DMS153 treated with DMSO at 0.1 percent for 48 hours (cell line): ENCODE data around the gene ARFRP1.

Experiments
- DNase-seq: peaks from one replicate; lab custom pipeline; 2025; ENCODE audit not compliant: unreplicated experiment; lab: John Stamatoyannopoulos, UW

Gene ARFRP1

DNA sequence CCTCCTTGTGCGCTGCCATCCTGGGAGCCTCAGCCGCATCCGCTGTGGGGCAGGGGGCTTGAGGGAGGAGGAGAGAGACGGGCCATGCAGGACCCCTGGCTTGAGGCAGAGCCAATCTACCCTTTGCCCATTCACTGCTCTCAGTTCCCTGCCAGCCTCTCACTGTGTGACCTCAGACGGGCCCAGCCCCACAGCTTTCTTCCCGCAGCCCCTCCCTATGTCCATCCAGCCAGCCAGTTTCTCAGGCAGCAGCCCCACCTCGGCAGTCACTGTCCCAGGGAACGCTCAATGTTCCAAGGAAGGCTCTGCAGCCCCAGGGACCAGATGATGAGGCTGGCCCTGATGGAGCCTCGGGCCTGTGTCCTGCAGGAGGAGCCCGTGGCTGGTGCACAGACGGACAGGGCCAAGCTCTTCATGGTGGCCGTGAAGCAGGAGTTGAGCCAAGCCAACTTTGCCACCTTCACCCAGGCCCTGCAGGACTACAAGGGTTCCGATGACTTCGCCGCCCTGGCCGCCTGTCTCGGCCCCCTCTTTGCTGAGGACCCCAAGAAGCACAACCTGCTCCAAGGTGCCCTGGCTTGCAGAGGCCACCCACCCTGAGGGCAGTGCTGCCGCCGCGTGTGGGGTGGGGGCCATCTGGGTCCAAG, 15.2 kb downstream of the ARFRP1 start:
- no peak for DNase-seq

GRCh38 chr20:63691711-63692435, 15.9 kb downstream of the ARFRP1 start:
- no peak for DNase-seq

- DNase-seq = no peak
These were observed 16.7 kb downstream of the ARFRP1 start for GRCh38 chr20:63690898-63691710.

GRCh38 chr20:63690003-63690897, 17.5 kb downstream of the ARFRP1 start:
- DNase-seq = no peak

GRCh38 chr20:63689046-63690002, 18.5 kb downstream of the ARFRP1 start:
- DNase-seq = no peak

DNA sequence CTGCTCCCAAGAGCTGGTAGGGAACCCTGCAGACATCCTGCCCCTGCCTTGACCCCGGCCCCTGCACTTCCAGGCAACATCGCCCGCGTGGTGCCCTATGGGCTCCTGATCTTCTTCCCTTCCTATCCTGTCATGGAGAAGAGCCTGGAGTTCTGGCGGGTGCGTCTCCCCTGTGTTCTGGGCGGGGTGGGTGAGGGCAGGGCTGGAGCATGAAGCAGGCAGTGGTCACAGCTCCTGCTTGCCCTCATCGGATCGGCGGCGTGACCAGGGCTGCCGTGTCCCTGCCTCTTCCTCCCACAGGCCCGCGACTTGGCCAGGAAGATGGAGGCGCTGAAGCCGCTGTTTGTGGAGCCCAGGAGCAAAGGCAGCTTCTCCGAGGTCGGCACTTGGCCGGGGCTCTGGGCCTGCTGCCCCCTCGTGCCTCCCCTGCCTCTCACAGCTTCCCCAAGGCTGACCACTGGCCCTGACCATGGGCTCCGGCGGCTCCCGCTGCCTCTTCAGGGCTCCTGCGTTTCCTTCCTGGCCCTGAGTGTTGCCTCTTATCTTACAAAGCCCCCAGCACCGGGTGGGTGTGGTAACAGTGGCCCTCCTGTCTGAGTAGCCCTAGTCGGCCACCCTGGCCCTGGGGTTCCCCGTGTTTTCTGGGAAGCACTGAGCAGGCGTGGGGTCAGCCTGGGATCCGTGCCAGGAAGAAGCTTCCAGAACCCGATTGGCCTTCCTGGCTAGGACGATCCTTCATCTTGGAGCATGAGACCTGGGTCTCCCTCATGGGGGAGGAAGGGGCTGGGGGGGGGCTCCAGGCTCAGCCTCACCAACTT, 19.3 kb downstream of the ARFRP1 start:
- DNase-seq = no peak

DNA sequence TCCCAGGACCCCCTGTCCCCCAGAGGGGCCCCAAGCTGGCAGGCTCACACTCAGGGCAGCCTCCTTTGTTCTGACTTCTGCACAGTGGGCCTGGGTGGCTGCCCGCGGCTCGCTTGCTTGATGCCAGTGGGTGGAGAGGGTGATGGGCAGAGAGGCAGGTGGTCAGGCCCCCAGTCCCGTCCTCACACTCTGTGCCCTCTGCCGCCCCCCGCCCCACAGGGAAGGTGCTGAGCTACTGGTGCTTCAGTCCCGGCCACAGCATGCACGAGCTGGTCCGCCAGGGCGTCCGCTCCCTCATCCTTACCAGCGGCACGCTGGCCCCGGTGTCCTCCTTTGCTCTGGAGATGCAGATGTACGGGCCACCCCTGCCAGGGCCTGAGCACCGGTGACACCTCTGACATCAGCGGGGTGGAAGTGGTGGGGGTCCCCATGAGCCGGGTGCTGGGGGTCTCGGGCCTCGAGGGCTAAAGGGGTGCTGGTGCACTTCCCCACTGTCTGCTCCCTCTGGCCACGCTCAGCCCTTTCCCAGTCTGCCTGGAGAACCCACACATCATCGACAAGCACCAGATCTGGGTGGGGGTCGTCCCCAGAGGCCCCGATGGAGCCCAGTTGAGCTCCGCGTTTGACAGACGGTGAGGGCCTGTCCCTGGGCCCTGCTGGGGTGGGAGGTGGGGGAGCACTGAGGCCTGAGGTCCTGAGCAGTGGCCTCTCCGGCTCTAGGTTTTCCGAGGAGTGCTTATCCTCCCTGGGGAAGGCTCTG, 20.2 kb downstream of the ARFRP1 start:
- DNase-seq = no peak

GRCh38 chr20:63686492-63687321, 21.1 kb downstream of the ARFRP1 start:
- DNase-seq = no peak

GRCh38 chr20:63686094-63686491, 21.7 kb downstream of the ARFRP1 start:
- DNase-seq = no peak

- no peak for DNase-seq
These were observed 22.3 kb downstream of the ARFRP1 start for GRCh38 chr20:63685269-63686026.

GRCh38 chr20:63682384-63683139, 25.2 kb downstream of the ARFRP1 start:
- no peak for DNase-seq

DNA sequence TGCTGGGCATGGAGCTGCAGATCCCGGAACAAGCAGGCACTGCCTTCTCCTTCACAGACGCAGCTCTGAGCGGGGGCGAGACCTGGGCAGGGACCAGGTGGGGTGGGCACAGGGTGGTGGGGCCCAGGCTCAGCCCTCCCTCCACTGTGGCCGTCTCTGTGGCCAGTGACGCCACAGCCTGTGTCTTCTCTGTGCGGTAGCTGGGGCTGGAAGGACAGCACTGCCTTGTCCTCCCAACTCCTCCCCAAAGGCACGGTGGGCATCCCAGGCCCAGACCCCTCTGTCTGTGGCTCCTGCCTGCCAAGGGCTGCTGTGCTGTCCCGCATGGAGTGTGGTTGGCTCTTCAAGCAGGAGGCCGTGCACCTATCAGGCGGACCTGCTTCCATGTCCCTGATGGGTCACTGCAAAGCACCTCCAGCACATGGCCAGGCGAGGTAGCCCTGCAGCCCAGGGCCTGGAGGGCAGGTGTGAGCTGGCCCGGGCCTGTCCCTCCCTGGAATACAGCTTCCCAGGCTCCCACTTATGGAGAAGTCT, 26.1 kb downstream of the ARFRP1 start:
- DNase-seq = no peak

- DNase-seq = no peak
These were observed 26.7 kb downstream of the ARFRP1 start for GRCh38 chr20:63680857-63681608.

- DNase-seq = no peak
These were observed 27.3 kb downstream of the ARFRP1 start for GRCh38 chr20:63680427-63680826.

DNA sequence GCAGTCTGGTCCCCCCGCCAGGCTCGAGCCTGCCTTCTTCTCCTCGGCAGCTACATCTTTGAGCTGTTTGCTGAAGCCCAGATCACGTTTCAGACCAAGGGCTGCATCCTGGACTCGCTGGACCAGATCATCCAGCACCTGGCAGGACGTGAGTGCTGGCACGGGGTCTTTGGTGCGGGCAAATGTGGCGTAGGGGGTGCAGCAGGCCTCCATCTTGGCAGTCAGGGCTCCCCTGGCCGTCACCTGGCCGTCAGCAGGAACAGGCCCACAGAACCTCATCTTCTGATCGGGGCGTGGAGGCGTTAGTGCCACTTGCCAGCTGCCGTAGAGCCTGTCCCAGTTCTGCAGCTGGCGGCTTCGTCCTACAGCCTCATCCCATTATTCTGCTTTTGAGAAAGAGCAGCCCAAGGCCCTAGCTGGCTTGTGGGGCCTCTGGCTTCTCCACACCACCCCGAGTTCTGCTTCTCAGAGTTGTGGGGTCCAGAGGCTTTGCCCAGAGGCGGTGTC, 27.9 kb downstream of the ARFRP1 start:
- no peak for DNase-seq
